Gastrocnemius medialis (tissue), 4 donors: ENCODE results near the gene SGCD.

ENCODE experiments used
- POLR2A ChIP-seq, 2 donors: fragments of 450-650 bp; IDR thresholded peaks; one replicate each; pipeline ENCODE4 v1.6.1; 2017; ENCODE audit warnings: antibody characterized with exemption in 2 of 2, mild to moderate bottlenecking in 2 of 2, moderate library complexity in 2 of 2
- TF ChIP-seq, protein P1 (sequence below), 5 experiments: fragments of 450-650 bp in 3 of 5; fragments of 200-600 bp in 2 of 5; sonication (generic) in 2 of 5; IDR thresholded peaks in 4 of 5; conservative IDR thresholded peaks in 1 of 5; 1 replicate in 4 of 5; 2 replicates in 1 of 5; pipeline ENCODE4 v1.5.1; 2016 to 2019; ENCODE audit warnings: antibody characterized with exemption in 5 of 5, mild to moderate bottlenecking in 3 of 5, moderate library complexity in 3 of 5

DNA sequence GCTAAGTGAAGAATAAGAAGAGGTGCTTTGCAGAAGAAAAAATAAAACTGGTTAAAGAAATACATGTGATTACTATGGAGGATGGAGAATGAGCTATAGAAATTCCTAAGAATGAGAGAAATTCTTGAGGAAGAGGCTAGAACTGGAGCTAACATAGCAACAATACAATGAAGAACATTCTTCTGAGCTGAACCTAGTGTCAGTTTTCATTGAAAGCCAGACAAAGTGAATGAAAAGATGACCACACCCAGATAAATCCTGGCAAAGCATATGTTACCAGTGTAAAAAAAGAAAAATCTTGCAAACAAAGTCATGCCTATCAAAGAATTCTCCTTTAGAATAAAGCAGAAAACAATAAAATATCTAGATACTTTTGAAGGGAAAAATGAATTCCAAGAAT lies 39.6 kb downstream of the SGCD start:
- TF ChIP-seq, protein P1, sequence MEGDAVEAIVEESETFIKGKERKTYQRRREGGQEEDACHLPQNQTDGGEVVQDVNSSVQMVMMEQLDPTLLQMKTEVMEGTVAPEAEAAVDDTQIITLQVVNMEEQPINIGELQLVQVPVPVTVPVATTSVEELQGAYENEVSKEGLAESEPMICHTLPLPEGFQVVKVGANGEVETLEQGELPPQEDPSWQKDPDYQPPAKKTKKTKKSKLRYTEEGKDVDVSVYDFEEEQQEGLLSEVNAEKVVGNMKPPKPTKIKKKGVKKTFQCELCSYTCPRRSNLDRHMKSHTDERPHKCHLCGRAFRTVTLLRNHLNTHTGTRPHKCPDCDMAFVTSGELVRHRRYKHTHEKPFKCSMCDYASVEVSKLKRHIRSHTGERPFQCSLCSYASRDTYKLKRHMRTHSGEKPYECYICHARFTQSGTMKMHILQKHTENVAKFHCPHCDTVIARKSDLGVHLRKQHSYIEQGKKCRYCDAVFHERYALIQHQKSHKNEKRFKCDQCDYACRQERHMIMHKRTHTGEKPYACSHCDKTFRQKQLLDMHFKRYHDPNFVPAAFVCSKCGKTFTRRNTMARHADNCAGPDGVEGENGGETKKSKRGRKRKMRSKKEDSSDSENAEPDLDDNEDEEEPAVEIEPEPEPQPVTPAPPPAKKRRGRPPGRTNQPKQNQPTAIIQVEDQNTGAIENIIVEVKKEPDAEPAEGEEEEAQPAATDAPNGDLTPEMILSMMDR (IDR thresholded peaks at IDR 0.05 in 4 of 5, conservative IDR thresholded peaks at IDR 0.05 in 1 of 5), result no peak
- TF ChIP-seq POLR2A (IDR thresholded peaks at IDR 0.05), result no peak
